HepG2 (cell line): ENCODE results near the gene SORBS2. TPM values are rescaled to one million over a fixed set of nuclear protein-coding genes. Genes with fewer than 3 reads are reported as not detected.

Experiments used
- ATAC-seq: fragments of 200-7000 bp; cut with Tn5 transposase; 3 replicates; pipeline ENCODE4 v1.9.1; 2020; ENCODE audit warnings: mild to moderate bottlenecking, moderate library complexity
- BruUV-seq: library from RNA; stranded (reverse); fragments of 400-500 nt; replicated peaks from 2 replicates; lab custom pipeline; 2021; lab: Mats Ljungman, UMichigan
- CTCF ChIA-PET: fragments of 300-600 bp; formaldehyde crosslinking; extraction: SDS; loops from one replicate; lab custom pipeline; 2021; ENCODE audit warnings: low total read pairs, inconsistent platforms, low intra/inter-chr PET ratio; lab: Yijun Ruan, JAX
- POLR2A ChIA-PET: fragments of 350-600 bp; sonication (Branson Sonifier 250); formaldehyde crosslinking; loops from one replicate; lab custom pipeline; 2020; ENCODE audit warnings: antibody characterized with exemption, inconsistent platforms; lab: Yijun Ruan, JAX
- DNase-seq: peaks from one replicate; pipeline ENCODE4 v3.0.0-alpha.2; 2015; ENCODE audit warnings: low spot score
- FAIRE-seq: peaks from 3 replicates; lab custom pipeline; 2011; peaks lifted over from hg19 to GRCh38; lab: Jason Lieb, UNC
- H2AFZ ChIP-seq: one replicate; pipeline ENCODE4 v1.6.1; 2011; ENCODE audit warnings: low read length, inconsistent platforms
- H3K27ac ChIP-seq: fragments of 300-600 bp; 3 replicates; pipeline ENCODE4 v1.8.0; 2011; ENCODE audit warnings: mixed run types, mild to moderate bottlenecking, mixed read lengths, low read length, inconsistent platforms; ENCODE audit not compliant: insufficient read depth; ENCODE audit errors: extremely low read length
- H3K27me3 ChIP-seq, 2 experiments: fragments of 200-600 bp in 1 of 2; 2 replicates in 1 of 2; 3 replicates in 1 of 2; pipeline versions ENCODE4 v1.6.0 to v1.8.0; 2011; ENCODE audit warnings: low read length in 2 of 2, mild to moderate bottlenecking in 2 of 2, moderate library complexity in 2 of 2, inconsistent platforms in 1 of 2; ENCODE audit not compliant: insufficient read depth in 2 of 2, control insufficient read depth in 1 of 2
- H3K36me3 ChIP-seq, 2 experiments: fragments of 200-600 bp in 1 of 2; replicated peaks in 1 of 2; 2 replicates in 1 of 2; 3 replicates in 1 of 2; pipeline versions ENCODE4 v1.5.1 to v1.8.0; 2011; ENCODE audit warnings: low read length in 2 of 2, inconsistent platforms in 1 of 2; ENCODE audit not compliant: insufficient read depth in 2 of 2, control insufficient read depth in 1 of 2
- H3K4me1 ChIP-seq: 2 replicates; pipeline ENCODE4 v1.5.1; 2012; ENCODE audit warnings: low read length, inconsistent platforms; ENCODE audit not compliant: insufficient read depth
- H3K4me2 ChIP-seq: 2 replicates; pipeline ENCODE4 v1.6.0; 2011; ENCODE audit warnings: low read depth, low read length, inconsistent platforms
- H3K4me3 ChIP-seq, 3 experiments: fragments of 200-600 bp in 1 of 3; sonication (generic), shearing (Covaris generic) in 1 of 3; replicated peaks in 1 of 3; 2 replicates each; pipeline ENCODE4 v1.5.1; 2011 to 2016; ENCODE audit warnings: low read length in 3 of 3, inconsistent platforms in 2 of 3, low read depth in 2 of 3, mild to moderate bottlenecking in 2 of 3, control low read depth in 1 of 3, mixed read lengths in 1 of 3; ENCODE audit not compliant: insufficient read depth in 1 of 3
- H3K79me2 ChIP-seq: one replicate; pipeline ENCODE4 v1.6.1; 2011; ENCODE audit warnings: low read length, inconsistent platforms; ENCODE audit not compliant: insufficient read depth
- H3K9ac ChIP-seq: 2 replicates; pipeline ENCODE4 v1.6.0; 2011; ENCODE audit warnings: mild to moderate bottlenecking, low read depth, low read length, inconsistent platforms; ENCODE audit not compliant: insufficient read depth
- H3K9me3 ChIP-seq: 2 replicates; pipeline ENCODE4 v1.5.1; 2012; ENCODE audit warnings: mild to moderate bottlenecking, low read length
- H4K20me1 ChIP-seq: 2 replicates; pipeline ENCODE4 v1.6.0; 2011; ENCODE audit warnings: inconsistent platforms, mild to moderate bottlenecking, low read length, moderate library complexity; ENCODE audit not compliant: insufficient read depth
- AGO2 ChIP-seq: fragments of 200-400 bp; formaldehyde crosslinking; optimal IDR thresholded peaks from 2 replicates; pipeline ENCODE3; 2017; ENCODE audit warnings: mild to moderate bottlenecking, low read depth, low read length, moderate library complexity
- AHR ChIP-seq: IDR thresholded peaks from 2 replicates; pipeline ENCODE4 v1.6.1; 2018; ENCODE audit warnings: missing genetic modification reagents, missing compliant biosample characterization
- FOXA1 ChIP-seq, 2 experiments: fragments of 450-650 bp in 1 of 2; sonication (generic) in 1 of 2; formaldehyde crosslinking in 1 of 2; IDR thresholded peaks; 2 replicates each; pipeline versions ENCODE4 v1.4.0 to v1.6.1; 2016 to 2020; ENCODE audit warnings: missing genetic modification reagents in 1 of 2
- GLI4 ChIP-seq: sonication (generic); formaldehyde crosslinking; IDR thresholded peaks from 2 replicates; pipeline ENCODE4 v1.5.1; 2020; ENCODE audit warnings: missing genetic modification reagents, mild to moderate bottlenecking, moderate library complexity, borderline replicate concordance
- RBM39 ChIP-seq: fragments of 200-400 bp; formaldehyde crosslinking; IDR thresholded peaks from one replicate; pipeline ENCODE4 v1.6.1; 2018; ENCODE audit warnings: antibody characterized with exemption, mild to moderate bottlenecking, low read depth, low read length; ENCODE audit not compliant: poor library complexity, severe bottlenecking
- ZC3H13 ChIP-seq: sonication (generic); formaldehyde crosslinking; IDR thresholded peaks from 2 replicates; pipeline ENCODE4 v1.8.1; 2023; ENCODE audit warnings: mild to moderate bottlenecking, missing genetic modification reagents, moderate library complexity
- ZFP1 ChIP-seq: IDR thresholded peaks from 2 replicates; pipeline ENCODE4 v1.6.1; 2016
- ZFP82 ChIP-seq: sonication (generic); formaldehyde crosslinking; IDR thresholded peaks from 2 replicates; pipeline ENCODE4 v1.5.1; 2020; ENCODE audit warnings: mild to moderate bottlenecking, missing genetic modification reagents, borderline replicate concordance
- ZKSCAN5 ChIP-seq: sonication (generic); formaldehyde crosslinking; IDR thresholded peaks from 2 replicates; pipeline ENCODE4 v1.5.1; 2020; ENCODE audit warnings: mild to moderate bottlenecking, missing genetic modification reagents
- ZNF160 ChIP-seq: sonication (generic); formaldehyde crosslinking; IDR thresholded peaks from 2 replicates; pipeline ENCODE4 v1.8.0; 2022; ENCODE audit warnings: mild to moderate bottlenecking, inconsistent platforms, missing genetic modification reagents
- ZNF253 ChIP-seq: sonication (generic); formaldehyde crosslinking; IDR thresholded peaks from 2 replicates; pipeline ENCODE4 v1.8.0; 2022; ENCODE audit warnings: mild to moderate bottlenecking, missing genetic modification reagents, borderline replicate concordance
- ZNF260 ChIP-seq: sonication (generic); formaldehyde crosslinking; IDR thresholded peaks from 2 replicates; pipeline ENCODE4 v1.4.0; 2020; ENCODE audit warnings: missing genetic modification reagents, low read depth, mild to moderate bottlenecking, borderline replicate concordance
- ZNF383 ChIP-seq: sonication (generic); formaldehyde crosslinking; IDR thresholded peaks from 2 replicates; pipeline ENCODE4 v1.4.0; 2020; ENCODE audit warnings: missing genetic modification reagents, mild to moderate bottlenecking, borderline replicate concordance
- ZNF564 ChIP-seq: sonication (generic); formaldehyde crosslinking; IDR thresholded peaks from 2 replicates; pipeline ENCODE4 v1.8.1; 2023; ENCODE audit warnings: mild to moderate bottlenecking, missing genetic modification reagents
- ZSCAN30 ChIP-seq: sonication (generic); formaldehyde crosslinking; IDR thresholded peaks from 2 replicates; pipeline ENCODE4 v1.5.0; 2020; ENCODE audit warnings: mild to moderate bottlenecking, missing genetic modification reagents
- WGBS: methylation state at CpG from one replicate; pipeline ENCODE4 v1.1.6; 2017; ENCODE audit warnings: low lambda C conversion rate; 5-methylcytosine and 5-hydroxymethylcytosine counted together
- in situ Hi-C: cut with HindIII; loops from 2 replicates; pipeline ENCODE4 v1.10.0; 2017; ENCODE audit warnings: low pct_unique_long_range_greater_than_20kb; ENCODE audit not compliant: extremely low pct_ligation_motif_present
- intact Hi-C: fragments of 100-400 bp; cut with micrococcal nuclease; formaldehyde crosslinking; loops from one replicate; pipeline ENCODE4 v1.10.0; 2022; ENCODE audit not compliant: unreplicated experiment
- polyA plus RNA-seq, 8 experiments: library from polyadenylated mRNA; depleted of rRNA in 3 of 8; stranded (reverse) in 7 of 8; unstranded in 1 of 8; fragments of >200 nt; fragmentation: Illumina TruSeq in 4 of 8; extraction: Trizol in 4 of 8; gene quantifications; 2 replicates each; pipeline versions ENCODE4 v1.2.1 to v1.2.3, GENCODE V29; 2011 to 2016; ENCODE audit warnings: low read depth in 4 of 8, missing spikeins in 1 of 8, mixed read lengths in 1 of 8; ENCODE audit not compliant: insufficient read depth in 1 of 8
- total RNA-seq, 5 experiments: library from RNA; depleted of rRNA; stranded (reverse); fragments of >200 nt; fragmentation: Illumina TruSeq; extraction: Trizol; gene quantifications; 2 replicates each; pipeline ENCODE4 v1.2.3, GENCODE V29; 2016; ENCODE audit warnings: low read depth in 1 of 5
- TF ChIP-seq, protein P1 (sequence below): sonication (generic); formaldehyde crosslinking; IDR thresholded peaks from 2 replicates; pipeline ENCODE4 v1.5.0; 2020; ENCODE audit warnings: mild to moderate bottlenecking, low read depth, missing genetic modification reagents, borderline replicate concordance
- TF ChIP-seq, protein P2 (sequence below): IDR thresholded peaks from 2 replicates; pipeline ENCODE4 v1.6.1; 2016; ENCODE audit warnings: low read depth, borderline replicate concordance

SORBS2 gene
- total and polyA plus RNA-seq, 2 of the 13 experiments (the other 11 are each of a cell fraction or from before 2014, with no cell fraction given), result 25.0 to 80.5 TPM

GRCh38 chr4:185845966-185846365, 34.0 kb upstream of the SORBS2 start (continued):
- TF ChIP-seq RBM39 (no peak), ZNF383 (CRISPR knock-in tag) (no peak), ZFP1 (CRISPR knock-in tag) (no peak)
- TF ChIP-seq, protein P1, sequence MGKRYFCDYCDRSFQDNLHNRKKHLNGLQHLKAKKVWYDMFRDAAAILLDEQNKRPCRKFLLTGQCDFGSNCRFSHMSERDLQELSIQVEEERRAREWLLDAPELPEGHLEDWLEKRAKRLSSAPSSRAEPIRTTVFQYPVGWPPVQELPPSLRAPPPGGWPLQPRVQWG (CRISPR knock-in tag), result no peak

DNA sequence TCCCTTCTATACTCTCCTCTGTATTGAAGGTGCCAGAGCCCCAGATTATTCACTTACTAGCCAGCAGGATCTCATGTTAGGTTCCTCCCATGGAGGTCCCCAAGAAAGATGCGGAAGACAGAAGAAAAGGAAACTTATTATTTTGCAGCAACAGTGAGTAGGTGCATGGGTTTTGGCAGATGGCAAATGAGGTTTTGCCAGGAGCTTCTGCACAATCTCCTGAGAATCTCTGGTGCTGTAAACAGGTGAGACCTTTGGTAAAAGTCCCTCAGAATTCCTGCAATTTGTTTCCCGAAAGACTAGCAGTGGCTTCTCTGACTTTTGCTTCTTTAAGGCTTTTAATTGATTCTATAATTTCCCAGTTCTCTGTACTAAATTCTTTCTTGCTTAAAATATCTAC, 29.5 kb upstream of the SORBS2 start:
- ATAC-seq, result no peak
- H3K4me1 ChIP-seq, result peaks cover 34% of the 10 kb centered on the region
- no peak for DNase-seq
- H3K36me3 ChIP-seq, result no peaks in the 10 kb centered on the region
- BruUV-seq, result no TSS peak
- H3K79me2 ChIP-seq, result no peaks in the 10 kb centered on the region
- no peak overlapping the region for H2AFZ ChIP-seq
- ChIA-PET CTCF (no interaction called here), POLR2A (no interaction called here)
- H4K20me1 ChIP-seq, result no peaks in the 10 kb centered on the region
- no peak overlapping the region for H3K4me2 ChIP-seq
- no peak overlapping the region for H3K4me3 ChIP-seq
- H3K27me3 ChIP-seq, result no peaks in the 10 kb centered on the region
- H3K27ac ChIP-seq, result no peak overlapping the region
- WGBS, result 72% methylated on average over 2 of the region's 2 CpGs
- no peak overlapping the region for H3K9ac ChIP-seq
- intact Hi-C loops, result no loop called here
- no peaks in the 10 kb centered on the region for H3K9me3 ChIP-seq
- TF ChIP-seq FOXA1 (IDR thresholded peaks at IDR 0.05), result no peak
- no peak for TF ChIP-seq FOXA1 (CRISPR knock-in tag; IDR thresholded peaks at IDR 0.05)
- no peak for TF ChIP-seq ZNF260 (CRISPR knock-in tag)
- TF ChIP-seq ZFP82 (CRISPR knock-in tag), result no peak
- no peak for TF ChIP-seq AGO2
- TF ChIP-seq ZNF564, result no peak
- TF ChIP-seq ZSCAN30 (CRISPR knock-in tag), result no peak
- TF ChIP-seq ZKSCAN5 (CRISPR knock-in tag), result no peak
- no peak for TF ChIP-seq GLI4
- no peak for TF ChIP-seq AHR (CRISPR knock-in tag)
- no peak for TF ChIP-seq ZNF160 (CRISPR knock-in tag)
- no peak for TF ChIP-seq ZNF253
- TF ChIP-seq, protein P2, sequence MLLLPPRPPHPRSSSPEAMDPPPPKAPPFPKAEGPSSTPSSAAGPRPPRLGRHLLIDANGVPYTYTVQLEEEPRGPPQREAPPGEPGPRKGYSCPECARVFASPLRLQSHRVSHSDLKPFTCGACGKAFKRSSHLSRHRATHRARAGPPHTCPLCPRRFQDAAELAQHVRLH (CRISPR knock-in tag), result no peak
- no peak for TF ChIP-seq ZC3H13 (CRISPR knock-in tag)
- in situ Hi-C loops, result no loop called here
- no peak for FAIRE-seq
